ENCODE data around the gene RPRD1A. TPM values are rescaled to one million over a fixed set of nuclear protein-coding genes. Genes with fewer than 3 reads are reported as not detected.
A peak's percentile ranks its signal among the peaks of the same experiment; 100 is the strongest.

Gene RPRD1A
- total and polyA plus RNA-seq, 2 of the 4 experiments (the other 2 are of a cell fraction) = 23.3 to 27.2 TPM

DNA sequence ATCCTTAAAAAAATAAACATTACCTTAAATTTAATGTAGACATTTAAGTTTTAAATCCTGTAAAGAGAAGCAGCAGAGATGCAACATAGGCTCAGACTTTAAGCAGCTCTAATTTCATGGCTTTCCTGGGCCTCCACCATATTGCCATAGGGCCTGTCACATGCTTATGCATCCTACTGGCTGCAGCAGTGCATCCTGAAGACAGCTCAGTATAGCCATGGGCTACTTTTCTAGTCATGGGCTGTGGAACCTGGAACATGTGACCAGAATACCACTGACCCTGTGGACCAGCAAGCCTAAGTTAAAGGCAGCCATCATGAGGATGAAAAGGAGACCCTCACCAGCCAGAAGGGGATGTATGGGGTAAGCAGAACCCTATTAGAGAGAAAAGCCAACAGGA is 84.2 kb downstream of the RPRD1A start:
- Histone ChIP-seq H3K4me2 (ENCODE audit: low read depth, low read length) (no peak overlapping the region), H3K4me1 (ENCODE audit: control insufficient read depth, insufficient read depth, low read length) (peaks cover 11% of the 10 kb centered on the region), H2BK15ac (ENCODE audit: low read depth, low read length) (peak overlapping the region; percentile 54; the same call in 1 of the 3 replicates), H3K56ac (ENCODE audit: extremely low read depth, insufficient read depth, low read length) (no peak overlapping the region), H3K27me3 (ENCODE audit: control insufficient read depth, insufficient read depth, low read length) (no peaks in the 10 kb centered on the region), H3K4me3 (ENCODE audit: insufficient read depth, low read depth, low read length) (no peak overlapping the region), H3K9me3 (ENCODE audit: control insufficient read depth, insufficient read depth, low read length) (no peaks in the 10 kb centered on the region; the same call in 1 of the 2 replicates), H4K8ac (ENCODE audit: low read depth in 2 of 2, low read length in 2 of 2) (peak overlapping the region in 1 of 2 experiments; percentile 71; a peak in 2 of 4 replicates), H2BK120ac (ENCODE audit: low read depth, low read length) (peak overlapping the region; percentile 86), H4K91ac (ENCODE audit: insufficient read depth, low read depth, low read length) (peak overlapping the region; percentile 82), H3K18ac (ENCODE audit: low read depth, low read length) (peak overlapping the region; percentile 48), H3K9ac (ENCODE audit: low read depth, low read length) (no peak overlapping the region), H3K23ac (ENCODE audit: low read depth, low read length) (peak overlapping the region; percentile 19), H2AK9ac (replicated peaks; ENCODE audit: low read depth, low read length, poor library complexity) (peak overlapping the region; percentile 0), H2AFZ (replicated peaks; ENCODE audit: low read length, poor library complexity) (no peak overlapping the region), H3K4ac (ENCODE audit: low read depth, low read length) (peak overlapping the region; percentile 57), H4K5ac (ENCODE audit: low read depth, low read length) (peak overlapping the region; percentile 33; the same call in 1 of the 2 replicates), H3K36me3 (ENCODE audit: control insufficient read depth, insufficient read depth, low read length) (peaks cover 9% of the 10 kb centered on the region), H3K9me1 (ENCODE audit: insufficient read depth, low read length) (peaks cover 5% of the 10 kb centered on the region; the same call in 1 of the 2 replicates), H2BK20ac (ENCODE audit: low read depth, low read length) (peak overlapping the region; percentile 86), H3K27ac (ENCODE audit: insufficient read depth, low read length) (peak overlapping the region; percentile 63), H4K20me1 (ENCODE audit: insufficient read depth, low read length) (no peaks in the 10 kb centered on the region), H2BK5ac (ENCODE audit: low read depth, low read length, poor library complexity, severe bottlenecking) (peak overlapping the region; percentile 81), H3K79me1 (ENCODE audit: low read depth in 1 of 2, low read length in 2 of 2) (peaks cover 0 to 5% of the 10 kb centered on the region in 2 experiments; a peak in 2 of 4 replicates), H2AK5ac (ENCODE audit: low read depth, low read length) (peak overlapping the region; percentile 71; the same call in 1 of the 2 replicates), H3K14ac (replicated peaks; ENCODE audit: low read depth, low read length) (peak overlapping the region; percentile 24)
- CTCF ChIA-PET = no interaction called here
- dilution Hi-C loops (cut with HindIII; ENCODE audit: low sequenced_read_pairs, unreplicated experiment) = no loop called here
- BruUV-seq (replicated peaks) = no TSS peak
- no peak for ATAC-seq (ENCODE audit: low read depth)
- no peak for DNase-seq
- TF ChIP-seq MXI1 (IDR thresholded peaks at IDR 0.05; ENCODE audit: borderline replicate concordance, low read depth, low read length) (no peak), NFE2L2 (IDR thresholded peaks at IDR 0.05; ENCODE audit: low read depth, low read length) (no peak), SMC3 (IDR thresholded peaks at IDR 0.05; ENCODE audit: low read depth, low read length) (no peak), MAFK (IDR thresholded peaks at IDR 0.05; ENCODE audit: low read depth, low read length) (no peak)
- TF ChIP-seq, protein P1, sequence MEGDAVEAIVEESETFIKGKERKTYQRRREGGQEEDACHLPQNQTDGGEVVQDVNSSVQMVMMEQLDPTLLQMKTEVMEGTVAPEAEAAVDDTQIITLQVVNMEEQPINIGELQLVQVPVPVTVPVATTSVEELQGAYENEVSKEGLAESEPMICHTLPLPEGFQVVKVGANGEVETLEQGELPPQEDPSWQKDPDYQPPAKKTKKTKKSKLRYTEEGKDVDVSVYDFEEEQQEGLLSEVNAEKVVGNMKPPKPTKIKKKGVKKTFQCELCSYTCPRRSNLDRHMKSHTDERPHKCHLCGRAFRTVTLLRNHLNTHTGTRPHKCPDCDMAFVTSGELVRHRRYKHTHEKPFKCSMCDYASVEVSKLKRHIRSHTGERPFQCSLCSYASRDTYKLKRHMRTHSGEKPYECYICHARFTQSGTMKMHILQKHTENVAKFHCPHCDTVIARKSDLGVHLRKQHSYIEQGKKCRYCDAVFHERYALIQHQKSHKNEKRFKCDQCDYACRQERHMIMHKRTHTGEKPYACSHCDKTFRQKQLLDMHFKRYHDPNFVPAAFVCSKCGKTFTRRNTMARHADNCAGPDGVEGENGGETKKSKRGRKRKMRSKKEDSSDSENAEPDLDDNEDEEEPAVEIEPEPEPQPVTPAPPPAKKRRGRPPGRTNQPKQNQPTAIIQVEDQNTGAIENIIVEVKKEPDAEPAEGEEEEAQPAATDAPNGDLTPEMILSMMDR (conservative IDR thresholded peaks at IDR 0.05; ENCODE audit: low read depth, low read length) = no peak
- in situ Hi-C loops (cut with MboI; ENCODE audit: low sequenced_read_pairs) = no loop called here
- intact Hi-C loops (cut with micrococcal nuclease) = no loop called here
- POLR2A ChIA-PET (ENCODE audit: unreplicated experiment) = no interaction called here

All from IMR-90 (cell line).